ENCODE results near the gene KLHDC3. TPM values are rescaled to one million over a fixed set of nuclear protein-coding genes. Genes with fewer than 3 reads are reported as not detected.

Gene KLHDC3
- total and polyA plus RNA-seq, 2 of the 13 experiments (the other 11 are each of a cell fraction or from before 2014, with no cell fraction given) = 78.3 to 91.5 TPM

DNA sequence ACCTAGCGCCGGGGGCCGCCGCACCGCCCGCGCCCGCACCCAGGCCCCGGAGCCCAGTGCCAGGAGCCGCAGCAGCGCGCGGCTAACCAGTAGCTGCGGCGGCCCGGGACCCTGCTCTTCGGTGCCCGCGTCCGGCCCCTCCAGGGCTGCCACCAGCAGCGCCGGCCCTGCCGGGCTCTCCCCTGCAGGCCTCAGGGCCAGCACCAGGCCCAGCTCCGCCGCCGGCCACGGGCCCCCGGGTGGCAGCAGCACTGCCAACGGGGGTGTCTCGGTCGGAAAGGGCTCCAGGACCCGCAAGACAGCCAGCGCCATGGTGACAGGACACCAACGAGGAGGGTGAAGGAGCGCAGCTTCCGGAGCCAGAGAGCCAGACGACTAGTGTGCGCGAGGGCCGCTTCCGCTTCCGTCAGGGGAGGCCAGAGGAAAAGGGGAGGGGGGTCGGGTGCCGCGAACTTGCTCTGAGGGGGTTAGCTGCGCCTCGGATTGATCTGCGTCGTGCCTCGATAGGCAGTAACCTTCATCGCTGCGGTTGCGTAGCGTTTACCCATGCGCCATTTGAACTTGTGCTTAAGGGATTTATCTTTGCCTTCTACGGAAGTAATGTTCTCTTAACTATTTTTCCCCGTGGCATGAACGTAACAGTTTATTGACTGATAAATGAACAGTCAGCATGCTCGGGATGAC, 35.1 kb upstream of the KLHDC3 start, which contains the start of gene PEX6 (continued):
- TF ChIP-seq E2F2 (CRISPR knock-in tag; IDR thresholded peaks at IDR 0.05; ENCODE audit: borderline replicate concordance) (peak; percentile 39; the same call in 1 of the 2 replicates), ZNF703 (CRISPR knock-in tag; IDR thresholded peaks at IDR 0.05; ENCODE audit: borderline replicate concordance) (no peak; the same call in 1 of the 2 replicates), ZNF720 (CRISPR knock-in tag; IDR thresholded peaks at IDR 0.05) (no peak), ZNF496 (CRISPR knock-in tag; IDR thresholded peaks at IDR 0.05; ENCODE audit: insufficient replicate concordance) (no peak), TOE1 (CRISPR knock-in tag; IDR thresholded peaks at IDR 0.05) (peak; percentile 66; the same call in 1 of the 2 replicates), ZNF557 (CRISPR knock-in tag; IDR thresholded peaks at IDR 0.05) (0 out of 2 replicates have a peak, but pooled peaks have one; percentile 13), ZFY (CRISPR knock-in tag; IDR thresholded peaks at IDR 0.05) (peak; percentile 89), ZNF761 (CRISPR knock-in tag; conservative IDR thresholded peaks at IDR 0.05) (peak; percentile 82; the same call in 1 of the 2 replicates), ZNF451 (CRISPR knock-in tag; IDR thresholded peaks at IDR 0.05) (no peak), SMARCC2 (IDR thresholded peaks at IDR 0.05) (no peak), ZNF740 (CRISPR knock-in tag; IDR thresholded peaks at IDR 0.05) (no peak; the same call in 1 of the 2 replicates), ATRX (CRISPR knock-in tag; IDR thresholded peaks at IDR 0.05; ENCODE audit: borderline replicate concordance) (no peak), HIVEP1 (CRISPR knock-in tag; IDR thresholded peaks at IDR 0.05) (no peak), ZMYM3 (CRISPR knock-in tag; IDR thresholded peaks at IDR 0.05) (0 out of 2 replicates have a peak, but pooled peaks have one; percentile 60), EHMT2 (IDR thresholded peaks at IDR 0.05; ENCODE audit: borderline replicate concordance, low read depth, low read length) (no peak; the same call in 1 of the 2 replicates), GATA4 (IDR thresholded peaks at IDR 0.05; ENCODE audit: borderline replicate concordance, low read depth) (peak; percentile 64; the same call in 1 of the 2 replicates), ZNF562 (CRISPR knock-in tag; IDR thresholded peaks at IDR 0.05; ENCODE audit: borderline replicate concordance) (no peak), CBX1 (IDR thresholded peaks at IDR 0.05; ENCODE audit: low read depth) (peak; percentile 84), HOXA5 (CRISPR knock-in tag; IDR thresholded peaks at IDR 0.05) (no peak), SNAPC2 (CRISPR knock-in tag; IDR thresholded peaks at IDR 0.05) (no peak), ZNF230 (CRISPR knock-in tag; IDR thresholded peaks at IDR 0.05) (no peak; the same call in 1 of the 2 replicates)
